ENCODE data around the gene SUGCT.

The SUGCT gene

GRCh38 chr7:40851001-40851400 lies 716.2 kb downstream of the SUGCT start:
- Histone ChIP-seq H3K36me3 (ENCODE audit: control insufficient read depth, insufficient read depth, low read length) (no peaks in the 10 kb centered on the region), H3K9me3 (ENCODE audit: control insufficient read depth, low read length) (no peaks in the 10 kb centered on the region), H3K4me1 (ENCODE audit: control insufficient read depth, insufficient read depth, low read length, poor library complexity, severe bottlenecking) (no peaks in the 10 kb centered on the region), H3K27ac (ENCODE audit: low read depth, low read length, severe bottlenecking) (no peak overlapping the region), H3K4me3 (ENCODE audit: extremely low read depth, insufficient read depth, low read length, poor library complexity, severe bottlenecking) (no peak overlapping the region)
- WGBS, 2 experiments (ENCODE audit: insufficient coverage in 2 of 2) = 100% methylated on average over 1 of the region's 3 CpGs

GRCh38 chr7:40859076-40859475 lies 724.3 kb downstream of the SUGCT start:
- Histone ChIP-seq H3K36me3 (ENCODE audit: control insufficient read depth, insufficient read depth, low read length) (no peaks in the 10 kb centered on the region), H3K4me3 (ENCODE audit: extremely low read depth, insufficient read depth, low read length, poor library complexity, severe bottlenecking) (no peak overlapping the region), H3K9me3 (ENCODE audit: control insufficient read depth, low read length) (no peaks in the 10 kb centered on the region), H3K27ac (ENCODE audit: low read depth, low read length, severe bottlenecking) (no peak overlapping the region), H3K4me1 (ENCODE audit: control insufficient read depth, insufficient read depth, low read length, poor library complexity, severe bottlenecking) (no peaks in the 10 kb centered on the region)
- WGBS, 2 experiments (ENCODE audit: insufficient coverage in 2 of 2) = 75 to 92% methylated on average over 2 of the region's 2 CpGs

- no peak overlapping the region for H3K4me3 ChIP-seq (ENCODE audit: extremely low read depth, insufficient read depth, low read length, poor library complexity, severe bottlenecking)
- H3K36me3 ChIP-seq (ENCODE audit: control insufficient read depth, insufficient read depth, low read length) = no peaks in the 10 kb centered on the region
- H3K4me1 ChIP-seq (ENCODE audit: control insufficient read depth, insufficient read depth, low read length, poor library complexity, severe bottlenecking) = no peaks in the 10 kb centered on the region
- 91% methylated on average over 9 to 13 of the region's 15 CpGs for WGBS, 2 experiments (ENCODE audit: insufficient coverage in 2 of 2)
- H3K27ac ChIP-seq (ENCODE audit: low read depth, low read length, severe bottlenecking) = no peak overlapping the region
- no peaks in the 10 kb centered on the region for H3K9me3 ChIP-seq (ENCODE audit: control insufficient read depth, low read length)
Observed at GRCh38 chr7:40859965-40860543, 725.2 kb downstream of the SUGCT start.

- H3K4me1 ChIP-seq (ENCODE audit: control insufficient read depth, insufficient read depth, low read length, poor library complexity, severe bottlenecking) = no peaks in the 10 kb centered on the region
- H3K9me3 ChIP-seq (ENCODE audit: control insufficient read depth, low read length) = peaks cover 11% of the 10 kb centered on the region
- H3K4me3 ChIP-seq (ENCODE audit: extremely low read depth, insufficient read depth, low read length, poor library complexity, severe bottlenecking) = no peak overlapping the region
- H3K27ac ChIP-seq (ENCODE audit: low read depth, low read length, severe bottlenecking) = no peak overlapping the region
- 85 to 92% methylated on average over 8 of the region's 10 CpGs for WGBS, 2 experiments (ENCODE audit: insufficient coverage in 2 of 2)
- H3K36me3 ChIP-seq (ENCODE audit: control insufficient read depth, insufficient read depth, low read length) = no peaks in the 10 kb centered on the region
Observed at GRCh38 chr7:40865441-40866233, 730.8 kb downstream of the SUGCT start.

GRCh38 chr7:40866601-40867000 lies 731.8 kb downstream of the SUGCT start:
- H3K9me3 ChIP-seq (ENCODE audit: control insufficient read depth, low read length) = peaks cover 11% of the 10 kb centered on the region
- H3K4me1 ChIP-seq (ENCODE audit: control insufficient read depth, insufficient read depth, low read length, poor library complexity, severe bottlenecking) = no peaks in the 10 kb centered on the region
- no peak overlapping the region for H3K27ac ChIP-seq (ENCODE audit: low read depth, low read length, severe bottlenecking)
- H3K4me3 ChIP-seq (ENCODE audit: extremely low read depth, insufficient read depth, low read length, poor library complexity, severe bottlenecking) = no peak overlapping the region
- WGBS, 2 experiments (ENCODE audit: insufficient coverage in 2 of 2) = 67 to 68% methylated on average over 5 to 9 of the region's 10 CpGs
- no peaks in the 10 kb centered on the region for H3K36me3 ChIP-seq (ENCODE audit: control insufficient read depth, insufficient read depth, low read length)

DNA sequence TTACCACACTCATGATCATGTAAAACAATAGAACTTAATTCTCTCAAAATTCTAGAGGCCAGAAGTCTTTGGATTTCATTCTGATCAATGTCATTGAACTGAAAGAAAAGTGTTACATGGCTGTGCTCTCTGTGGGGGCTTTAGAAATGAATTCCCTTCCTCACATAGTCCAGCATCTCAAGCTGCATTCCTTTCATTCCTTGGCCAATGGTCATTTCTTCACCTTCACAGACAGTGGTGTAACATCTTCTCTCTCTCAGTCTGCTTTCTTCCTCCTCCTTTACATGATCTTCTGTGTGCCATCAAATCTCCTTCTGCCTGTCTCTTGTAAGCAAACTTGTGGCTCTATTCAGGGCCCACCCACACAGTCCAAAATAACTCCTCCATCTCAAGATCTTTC lies 735.3 kb downstream of the SUGCT start:
- Histone ChIP-seq H3K9me3 (ENCODE audit: control insufficient read depth, low read length) (peaks cover 11% of the 10 kb centered on the region), H3K4me1 (ENCODE audit: control insufficient read depth, insufficient read depth, low read length, poor library complexity, severe bottlenecking) (no peaks in the 10 kb centered on the region), H3K27ac (ENCODE audit: low read depth, low read length, severe bottlenecking) (no peak overlapping the region), H3K4me3 (ENCODE audit: extremely low read depth, insufficient read depth, low read length, poor library complexity, severe bottlenecking) (no peak overlapping the region), H3K36me3 (ENCODE audit: control insufficient read depth, insufficient read depth, low read length) (no peaks in the 10 kb centered on the region)

GRCh38 chr7:40873248-40873647 lies 738.4 kb downstream of the SUGCT start:
- peaks cover 11% of the 10 kb centered on the region for H3K9me3 ChIP-seq (ENCODE audit: control insufficient read depth, low read length)
- H3K27ac ChIP-seq (ENCODE audit: low read depth, low read length, severe bottlenecking) = no peak overlapping the region
- no peak overlapping the region for H3K4me3 ChIP-seq (ENCODE audit: extremely low read depth, insufficient read depth, low read length, poor library complexity, severe bottlenecking)
- no peaks in the 10 kb centered on the region for H3K4me1 ChIP-seq (ENCODE audit: control insufficient read depth, insufficient read depth, low read length, poor library complexity, severe bottlenecking)
- WGBS, 2 experiments (ENCODE audit: insufficient coverage in 2 of 2) = 90% methylated on average over 1 of the region's 3 CpGs; no CpG with 5 or more reads in 1 of the 2 experiments
- no peaks in the 10 kb centered on the region for H3K36me3 ChIP-seq (ENCODE audit: control insufficient read depth, insufficient read depth, low read length)

- Histone ChIP-seq H3K9me3 (ENCODE audit: control insufficient read depth, low read length) (peaks cover 3% of the 10 kb centered on the region), H3K4me3 (ENCODE audit: extremely low read depth, insufficient read depth, low read length, poor library complexity, severe bottlenecking) (no peak overlapping the region), H3K4me1 (ENCODE audit: control insufficient read depth, insufficient read depth, low read length, poor library complexity, severe bottlenecking) (no peaks in the 10 kb centered on the region), H3K27ac (ENCODE audit: low read depth, low read length, severe bottlenecking) (no peak overlapping the region), H3K36me3 (ENCODE audit: control insufficient read depth, insufficient read depth, low read length) (no peaks in the 10 kb centered on the region)
- WGBS, 2 experiments (ENCODE audit: insufficient coverage in 2 of 2) = 87 to 88% methylated on average over 1 to 2 of the region's 4 CpGs
Observed at GRCh38 chr7:40874756-40875155, 740.0 kb downstream of the SUGCT start.

DNA sequence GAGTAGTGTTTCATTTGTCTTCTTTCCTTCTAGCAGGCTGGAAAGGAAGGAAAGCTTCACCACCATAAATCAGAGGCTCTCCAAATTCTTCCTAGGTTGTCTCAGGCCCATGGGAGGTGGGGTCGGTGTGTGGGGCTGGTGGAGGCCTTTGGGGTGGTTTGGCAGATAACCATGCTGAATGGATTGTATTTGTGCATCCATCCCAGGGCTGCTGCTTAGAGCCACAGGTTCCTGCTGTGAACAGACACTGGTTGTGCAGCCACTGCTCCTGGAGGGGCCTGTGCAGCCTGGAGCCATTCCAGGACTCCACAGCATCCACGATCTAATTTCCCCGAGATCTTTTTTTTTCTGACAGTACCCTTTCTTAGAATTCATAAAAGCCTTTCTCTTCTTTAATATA lies 741.8 kb downstream of the SUGCT start:
- Histone ChIP-seq H3K9me3 (ENCODE audit: control insufficient read depth, low read length) (no peaks in the 10 kb centered on the region), H3K4me1 (ENCODE audit: control insufficient read depth, insufficient read depth, low read length, poor library complexity, severe bottlenecking) (no peaks in the 10 kb centered on the region), H3K36me3 (ENCODE audit: control insufficient read depth, insufficient read depth, low read length) (no peaks in the 10 kb centered on the region), H3K4me3 (ENCODE audit: extremely low read depth, insufficient read depth, low read length, poor library complexity, severe bottlenecking) (no peak overlapping the region), H3K27ac (ENCODE audit: low read depth, low read length, severe bottlenecking) (no peak overlapping the region)
- 91 to 92% methylated on average over 2 of the region's 3 CpGs for WGBS, 2 experiments (ENCODE audit: insufficient coverage in 2 of 2)

GRCh38 chr7:40879941-40880543 lies 745.2 kb downstream of the SUGCT start:
- Histone ChIP-seq H3K4me3 (ENCODE audit: extremely low read depth, insufficient read depth, low read length, poor library complexity, severe bottlenecking) (no peak overlapping the region), H3K4me1 (ENCODE audit: control insufficient read depth, insufficient read depth, low read length, poor library complexity, severe bottlenecking) (no peaks in the 10 kb centered on the region), H3K36me3 (ENCODE audit: control insufficient read depth, insufficient read depth, low read length) (no peaks in the 10 kb centered on the region), H3K9me3 (ENCODE audit: control insufficient read depth, low read length) (no peaks in the 10 kb centered on the region), H3K27ac (ENCODE audit: low read depth, low read length, severe bottlenecking) (no peak overlapping the region)
- WGBS, 2 experiments (ENCODE audit: insufficient coverage in 2 of 2) = 86% methylated on average over 1 of the region's 1 CpG; no CpG with 5 or more reads in 1 of the 2 experiments

GRCh38 chr7:40880581-40880980 lies 745.8 kb downstream of the SUGCT start:
- no peak overlapping the region for H3K4me3 ChIP-seq (ENCODE audit: extremely low read depth, insufficient read depth, low read length, poor library complexity, severe bottlenecking)
- H3K36me3 ChIP-seq (ENCODE audit: control insufficient read depth, insufficient read depth, low read length) = no peaks in the 10 kb centered on the region
- 71 to 78% methylated on average over 1 of the region's 1 CpG for WGBS, 2 experiments (ENCODE audit: insufficient coverage in 2 of 2)
- no peaks in the 10 kb centered on the region for H3K9me3 ChIP-seq (ENCODE audit: control insufficient read depth, low read length)
- no peaks in the 10 kb centered on the region for H3K4me1 ChIP-seq (ENCODE audit: control insufficient read depth, insufficient read depth, low read length, poor library complexity, severe bottlenecking)
- no peak overlapping the region for H3K27ac ChIP-seq (ENCODE audit: low read depth, low read length, severe bottlenecking)
